Activated naive CD4-positive, alpha-beta T cell treated with anti-CD3 and anti-CD28 coated beads, Interleukin-2, amount 50 U/mL, for 24 hours (primary cell): Measurements from ENCODE around the gene SLC7A1.

Experiments used
- H3K27ac Mint-ChIP-seq: one replicate; pipeline ENCODE4 v1.8.0; 2021; ENCODE audit warnings: mild to moderate bottlenecking, mixed read lengths
- H3K27me3 Mint-ChIP-seq: one replicate; pipeline ENCODE4 v1.8.0; 2021; ENCODE audit warnings: mixed read lengths
- H3K36me3 Mint-ChIP-seq: one replicate; pipeline ENCODE4 v1.8.0; 2021; ENCODE audit warnings: mixed read lengths
- H3K4me1 Mint-ChIP-seq: one replicate; pipeline ENCODE4 v1.8.0; 2021; ENCODE audit warnings: mixed read lengths
- H3K4me3 Mint-ChIP-seq: one replicate; pipeline ENCODE4 v1.8.0; 2021; ENCODE audit warnings: mild to moderate bottlenecking, mixed read lengths
- H3K9me3 Mint-ChIP-seq: one replicate; pipeline ENCODE4 v1.8.0; 2021; ENCODE audit warnings: mixed read lengths

The SLC7A1 gene

GRCh38 chr13:29532116-29532515 is 63.4 kb downstream of the SLC7A1 start:
- Mint-ChIP-seq H3K27ac (no peak overlapping the region), H3K4me3 (no peak overlapping the region), H3K36me3 (peaks cover 21% of the 10 kb centered on the region), H3K9me3 (no peaks in the 10 kb centered on the region), H3K4me1 (no peaks in the 10 kb centered on the region), H3K27me3 (no peaks in the 10 kb centered on the region)

GRCh38 chr13:29530901-29531300 is 64.6 kb downstream of the SLC7A1 start:
- Mint-ChIP-seq H3K36me3 (peaks cover 24% of the 10 kb centered on the region), H3K9me3 (no peaks in the 10 kb centered on the region), H3K4me3 (no peak overlapping the region), H3K27ac (no peak overlapping the region), H3K4me1 (no peaks in the 10 kb centered on the region), H3K27me3 (no peaks in the 10 kb centered on the region)

DNA sequence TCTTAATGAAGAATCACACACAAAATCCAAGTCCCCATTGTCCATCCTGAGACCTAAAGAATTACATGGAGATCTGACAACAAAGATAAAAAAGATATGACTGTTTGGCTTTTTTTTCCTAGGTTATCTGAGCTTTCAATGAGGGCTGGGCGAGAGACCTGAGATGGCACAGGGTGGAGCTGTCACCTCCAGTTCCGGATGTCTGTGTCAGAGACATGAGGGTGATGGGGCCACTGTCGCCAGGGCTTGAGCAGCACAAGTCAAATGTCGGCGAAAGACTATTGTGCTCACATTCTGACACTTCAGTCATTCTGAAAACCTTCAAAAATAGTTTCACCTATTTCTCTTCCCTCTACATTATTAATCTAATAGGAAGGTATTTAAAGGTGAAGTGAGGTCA is 65.7 kb downstream of the SLC7A1 start:
- no peak overlapping the region for H3K27ac Mint-ChIP-seq
- H3K4me1 Mint-ChIP-seq: no peaks in the 10 kb centered on the region
- peaks cover 24% of the 10 kb centered on the region for H3K36me3 Mint-ChIP-seq
- H3K27me3 Mint-ChIP-seq: no peaks in the 10 kb centered on the region
- no peaks in the 10 kb centered on the region for H3K9me3 Mint-ChIP-seq
- no peak overlapping the region for H3K4me3 Mint-ChIP-seq

DNA sequence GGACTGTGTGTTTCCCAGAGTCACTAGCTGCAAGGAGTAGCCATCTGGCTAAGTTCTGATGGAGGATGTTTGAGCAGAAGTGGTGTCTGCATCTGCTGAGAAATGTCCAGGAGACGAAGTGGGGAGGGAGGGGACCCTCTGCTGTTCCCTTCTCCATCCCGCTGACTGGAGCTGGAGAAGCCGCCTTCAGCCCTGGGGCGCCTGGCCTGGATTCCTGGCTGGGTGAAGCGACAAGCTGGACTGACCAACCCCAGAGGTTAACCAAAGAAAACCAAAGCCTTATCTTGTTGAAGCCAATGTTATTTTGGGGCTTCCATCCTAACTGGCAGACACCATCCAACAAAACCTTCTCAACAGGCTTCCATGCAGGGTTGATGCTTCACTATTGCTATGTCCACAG is 67.6 kb downstream of the SLC7A1 start:
- no peak overlapping the region for H3K27ac Mint-ChIP-seq
- no peaks in the 10 kb centered on the region for H3K9me3 Mint-ChIP-seq
- no peak overlapping the region for H3K4me3 Mint-ChIP-seq
- H3K4me1 Mint-ChIP-seq: no peaks in the 10 kb centered on the region
- H3K27me3 Mint-ChIP-seq: no peaks in the 10 kb centered on the region
- H3K36me3 Mint-ChIP-seq: peaks cover 25% of the 10 kb centered on the region

DNA sequence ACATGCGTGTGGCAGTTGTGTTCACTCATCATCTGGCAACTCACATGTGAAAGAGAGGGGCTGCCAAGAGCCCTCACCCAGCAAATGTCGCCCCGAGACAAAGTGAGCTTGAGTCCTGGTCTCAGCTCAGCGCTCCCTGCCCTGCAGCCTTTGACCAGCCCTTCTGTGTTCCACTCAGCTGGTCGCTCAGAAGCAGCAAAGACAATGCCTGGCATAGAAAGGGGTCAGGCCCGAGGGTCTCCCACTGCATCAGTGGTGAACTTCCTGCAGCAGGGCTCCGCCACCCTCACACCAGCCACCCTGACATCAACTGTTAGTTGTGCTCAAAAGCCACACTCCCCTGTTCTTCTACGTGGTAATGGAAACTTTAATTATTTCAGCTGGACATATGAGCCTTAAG is 68.0 kb downstream of the SLC7A1 start:
- Mint-ChIP-seq H3K36me3 (peaks cover 22% of the 10 kb centered on the region), H3K4me3 (no peak overlapping the region), H3K4me1 (no peaks in the 10 kb centered on the region), H3K27ac (no peak overlapping the region), H3K9me3 (no peaks in the 10 kb centered on the region), H3K27me3 (no peaks in the 10 kb centered on the region)

GRCh38 chr13:29526741-29527140 is 68.7 kb downstream of the SLC7A1 start:
- Mint-ChIP-seq H3K9me3 (no peaks in the 10 kb centered on the region), H3K27me3 (no peaks in the 10 kb centered on the region), H3K27ac (no peak overlapping the region), H3K4me1 (no peaks in the 10 kb centered on the region), H3K36me3 (peaks cover 27% of the 10 kb centered on the region), H3K4me3 (no peak overlapping the region)

DNA sequence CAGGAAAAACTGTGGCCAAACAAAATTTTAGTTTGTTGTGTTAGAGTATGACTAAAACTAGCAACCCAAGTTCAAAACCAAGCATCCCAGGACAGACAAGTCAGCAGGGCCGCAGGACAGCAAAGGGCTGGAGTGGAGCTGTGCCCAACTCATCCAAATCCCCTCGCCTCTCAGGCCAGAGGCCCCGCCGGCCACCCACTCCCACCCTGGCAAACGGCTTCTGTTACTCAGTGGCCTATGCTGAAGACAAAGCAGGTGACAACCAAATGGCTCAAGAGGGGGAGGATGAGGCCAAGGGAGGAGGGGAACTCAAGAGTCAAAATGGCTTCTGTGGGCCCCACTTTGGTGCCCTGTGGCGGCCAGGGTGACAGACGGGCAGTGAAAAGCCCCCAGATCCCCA is 69.7 kb downstream of the SLC7A1 start:
- Mint-ChIP-seq H3K9me3 (no peaks in the 10 kb centered on the region), H3K27me3 (no peaks in the 10 kb centered on the region), H3K4me1 (no peaks in the 10 kb centered on the region), H3K36me3 (peaks cover 29% of the 10 kb centered on the region), H3K4me3 (no peak overlapping the region), H3K27ac (no peak overlapping the region)

DNA sequence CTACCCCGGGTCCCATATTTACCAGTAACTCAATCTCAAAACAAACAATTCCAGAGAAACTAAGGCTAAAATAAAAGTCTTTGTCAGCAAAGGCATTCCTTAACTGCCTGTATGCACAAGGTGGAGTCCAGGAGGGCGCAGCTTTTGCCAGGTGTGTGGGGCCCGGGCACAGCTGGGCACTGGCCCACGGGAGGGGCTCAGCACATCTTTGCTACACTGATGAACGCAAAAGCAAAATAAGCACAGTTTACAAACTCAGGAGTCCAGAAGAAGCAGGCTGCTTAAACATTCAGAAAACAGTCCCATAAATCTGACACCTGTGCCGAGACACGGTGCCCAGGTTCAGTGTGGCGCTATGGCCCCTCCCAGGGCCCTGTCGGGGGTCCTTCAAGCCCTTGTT is 70.8 kb downstream of the SLC7A1 start:
- H3K36me3 Mint-ChIP-seq: peaks cover 25% of the 10 kb centered on the region
- H3K9me3 Mint-ChIP-seq: no peaks in the 10 kb centered on the region
- no peak overlapping the region for H3K4me3 Mint-ChIP-seq
- no peaks in the 10 kb centered on the region for H3K27me3 Mint-ChIP-seq
- no peaks in the 10 kb centered on the region for H3K4me1 Mint-ChIP-seq
- no peak overlapping the region for H3K27ac Mint-ChIP-seq

- Mint-ChIP-seq H3K36me3 (peaks cover 22% of the 10 kb centered on the region), H3K27me3 (no peaks in the 10 kb centered on the region), H3K4me3 (no peak overlapping the region), H3K4me1 (no peaks in the 10 kb centered on the region), H3K9me3 (no peaks in the 10 kb centered on the region), H3K27ac (no peak overlapping the region)
Observed at GRCh38 chr13:29524176-29524575, 71.3 kb downstream of the SLC7A1 start.

GRCh38 chr13:29523199-29523961 is 72.1 kb downstream of the SLC7A1 start:
- no peaks in the 10 kb centered on the region for H3K27me3 Mint-ChIP-seq
- H3K4me3 Mint-ChIP-seq: no peak overlapping the region
- no peaks in the 10 kb centered on the region for H3K4me1 Mint-ChIP-seq
- H3K36me3 Mint-ChIP-seq: peaks cover 20% of the 10 kb centered on the region
- no peak overlapping the region for H3K27ac Mint-ChIP-seq
- H3K9me3 Mint-ChIP-seq: no peaks in the 10 kb centered on the region

GRCh38 chr13:29522044-29522685 is 73.3 kb downstream of the SLC7A1 start:
- H3K36me3 Mint-ChIP-seq: peaks cover 20% of the 10 kb centered on the region
- no peaks in the 10 kb centered on the region for H3K27me3 Mint-ChIP-seq
- no peak overlapping the region for H3K4me3 Mint-ChIP-seq
- no peaks in the 10 kb centered on the region for H3K9me3 Mint-ChIP-seq
- no peaks in the 10 kb centered on the region for H3K4me1 Mint-ChIP-seq
- no peak overlapping the region for H3K27ac Mint-ChIP-seq

GRCh38 chr13:29521336-29521735 is 74.2 kb downstream of the SLC7A1 start:
- H3K9me3 Mint-ChIP-seq: no peaks in the 10 kb centered on the region
- H3K4me3 Mint-ChIP-seq: no peak overlapping the region
- H3K27ac Mint-ChIP-seq: no peak overlapping the region
- no peaks in the 10 kb centered on the region for H3K4me1 Mint-ChIP-seq
- H3K36me3 Mint-ChIP-seq: peaks cover 19% of the 10 kb centered on the region
- H3K27me3 Mint-ChIP-seq: no peaks in the 10 kb centered on the region

DNA sequence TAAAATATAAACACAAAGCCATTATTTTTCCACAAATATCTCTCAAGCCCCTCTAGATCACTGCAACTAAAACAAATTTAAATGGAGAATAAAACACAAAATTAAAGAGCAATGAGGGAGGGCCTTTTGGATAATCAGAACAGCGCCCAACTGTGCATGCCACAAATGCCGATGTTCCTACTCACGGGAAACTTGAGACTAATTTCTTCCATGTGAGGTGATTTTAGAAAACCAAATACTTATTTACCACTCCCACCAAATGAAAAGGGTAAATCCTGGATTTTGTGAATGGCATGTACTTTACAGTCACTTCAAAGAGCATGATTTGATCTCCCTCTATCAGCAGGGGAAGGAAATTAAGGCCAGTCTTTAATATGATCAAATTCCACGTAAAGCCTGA is 74.8 kb downstream of the SLC7A1 start:
- peaks cover 21% of the 10 kb centered on the region for H3K36me3 Mint-ChIP-seq
- no peak overlapping the region for H3K27ac Mint-ChIP-seq
- H3K4me3 Mint-ChIP-seq: no peak overlapping the region
- H3K27me3 Mint-ChIP-seq: no peaks in the 10 kb centered on the region
- H3K9me3 Mint-ChIP-seq: no peaks in the 10 kb centered on the region
- H3K4me1 Mint-ChIP-seq: no peaks in the 10 kb centered on the region

DNA sequence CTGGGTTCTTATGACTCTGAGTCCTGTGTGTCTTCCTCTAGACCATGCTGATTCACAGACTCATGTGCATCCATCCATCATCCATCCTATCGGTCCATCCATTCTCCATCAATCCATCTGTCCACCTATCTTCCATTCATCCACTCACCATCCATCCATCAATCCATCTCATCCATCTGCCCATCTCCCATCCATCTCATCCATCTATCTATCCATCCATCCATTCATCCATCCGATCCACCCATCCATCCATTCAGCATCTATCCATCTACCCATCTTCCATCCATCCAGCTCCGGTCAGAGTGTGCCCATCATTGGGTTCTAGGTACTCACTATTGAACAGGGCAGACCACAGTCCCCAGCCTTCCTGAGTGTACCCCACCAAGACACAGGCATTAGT is 75.6 kb downstream of the SLC7A1 start:
- Mint-ChIP-seq H3K27ac (peak overlapping the region; percentile 27), H3K4me3 (no peak overlapping the region), H3K27me3 (no peaks in the 10 kb centered on the region), H3K36me3 (peaks cover 22% of the 10 kb centered on the region), H3K9me3 (no peaks in the 10 kb centered on the region), H3K4me1 (no peaks in the 10 kb centered on the region)

- no peaks in the 10 kb centered on the region for H3K9me3 Mint-ChIP-seq
- no peaks in the 10 kb centered on the region for H3K27me3 Mint-ChIP-seq
- no peak overlapping the region for H3K27ac Mint-ChIP-seq
- no peaks in the 10 kb centered on the region for H3K4me1 Mint-ChIP-seq
- H3K36me3 Mint-ChIP-seq: peaks cover 14% of the 10 kb centered on the region
- H3K4me3 Mint-ChIP-seq: no peak overlapping the region
Observed at GRCh38 chr13:29516880-29517279, 78.6 kb downstream of the SLC7A1 start.

GRCh38 chr13:29516012-29516411 is 79.5 kb downstream of the SLC7A1 start:
- Mint-ChIP-seq H3K4me3 (no peak overlapping the region), H3K4me1 (no peaks in the 10 kb centered on the region), H3K27ac (no peak overlapping the region), H3K36me3 (peaks cover 14% of the 10 kb centered on the region), H3K9me3 (no peaks in the 10 kb centered on the region), H3K27me3 (no peaks in the 10 kb centered on the region)

GRCh38 chr13:29515372-29515771 is 80.1 kb downstream of the SLC7A1 start:
- no peak overlapping the region for H3K4me3 Mint-ChIP-seq
- no peak overlapping the region for H3K27ac Mint-ChIP-seq
- H3K36me3 Mint-ChIP-seq: peaks cover 12% of the 10 kb centered on the region
- no peaks in the 10 kb centered on the region for H3K27me3 Mint-ChIP-seq
- no peaks in the 10 kb centered on the region for H3K4me1 Mint-ChIP-seq
- H3K9me3 Mint-ChIP-seq: no peaks in the 10 kb centered on the region
